HUES6 (cell line): ENCODE data around the gene GGTLC2.

ENCODE experiments used
- H3K27ac ChIP-seq: 2 replicates; pipeline ENCODE4 v1.7.0; 2013; ENCODE audit warnings: low read depth, mild to moderate bottlenecking, low read length, inconsistent platforms
- H3K27me3 ChIP-seq: 2 replicates; pipeline ENCODE4 v1.6.1; 2013; ENCODE audit warnings: low read length; ENCODE audit not compliant: control insufficient read depth, insufficient read depth
- H3K36me3 ChIP-seq: 2 replicates; pipeline ENCODE4 v1.6.1; 2013; ENCODE audit warnings: low read length; ENCODE audit not compliant: control insufficient read depth, insufficient read depth
- H3K4me1 ChIP-seq: 2 replicates; pipeline ENCODE4 v1.6.1; 2013; ENCODE audit warnings: low read length; ENCODE audit not compliant: control insufficient read depth, insufficient read depth
- H3K4me3 ChIP-seq: 2 replicates; pipeline ENCODE4 v1.5.1; 2013; ENCODE audit warnings: low read depth, low read length
- H3K9ac ChIP-seq: one replicate; pipeline ENCODE4 v1.6.1; 2013; ENCODE audit warnings: mild to moderate bottlenecking, low read length
- H3K9me3 ChIP-seq: 2 replicates; pipeline ENCODE4 v1.6.1; 2013; ENCODE audit warnings: low read depth, low read length; ENCODE audit not compliant: control insufficient read depth, insufficient read depth

Gene GGTLC2

GRCh38 chr22:22670076-22670795 lies 25.8 kb downstream of the GGTLC2 start:
- Histone ChIP-seq H3K27me3 (peaks cover 86% of the 10 kb centered on the region), H3K27ac (no peak overlapping the region), H3K9ac (no peak overlapping the region), H3K9me3 (0 out of 2 replicates have a peak, but pooled peaks cover 4% of the 10 kb centered on the region), H3K4me1 (no peaks in the 10 kb centered on the region), H3K4me3 (no peak overlapping the region), H3K36me3 (no peaks in the 10 kb centered on the region)

- H3K36me3 ChIP-seq: no peaks in the 10 kb centered on the region
- peaks cover 86% of the 10 kb centered on the region for H3K27me3 ChIP-seq
- 0 out of 2 replicates have a peak, but pooled peaks cover 4% of the 10 kb centered on the region for H3K9me3 ChIP-seq
- no peak overlapping the region for H3K27ac ChIP-seq
- H3K4me3 ChIP-seq: no peak overlapping the region
- no peaks in the 10 kb centered on the region for H3K4me1 ChIP-seq
- no peak overlapping the region for H3K9ac ChIP-seq
Observed at GRCh38 chr22:22671506-22671905, 27.1 kb downstream of the GGTLC2 start.

- no peak overlapping the region for H3K27ac ChIP-seq
- H3K9ac ChIP-seq: no peak overlapping the region
- H3K36me3 ChIP-seq: no peaks in the 10 kb centered on the region
- H3K4me1 ChIP-seq: no peaks in the 10 kb centered on the region
- no peak overlapping the region for H3K4me3 ChIP-seq
- peaks cover 95% of the 10 kb centered on the region for H3K27me3 ChIP-seq
- 0 out of 2 replicates have a peak, but pooled peaks cover 4% of the 10 kb centered on the region for H3K9me3 ChIP-seq
Observed at GRCh38 chr22:22673099-22673498, 28.7 kb downstream of the GGTLC2 start.

GRCh38 chr22:22673628-22674027 lies 29.2 kb downstream of the GGTLC2 start:
- Histone ChIP-seq H3K9ac (no peak overlapping the region), H3K4me3 (no peak overlapping the region), H3K4me1 (no peaks in the 10 kb centered on the region), H3K9me3 (0 out of 2 replicates have a peak, but pooled peaks cover 4% of the 10 kb centered on the region), H3K27me3 (peaks cover 95% of the 10 kb centered on the region), H3K36me3 (no peaks in the 10 kb centered on the region), H3K27ac (no peak overlapping the region)

GRCh38 chr22:22674467-22674866 lies 30.1 kb downstream of the GGTLC2 start:
- H3K27ac ChIP-seq: no peak overlapping the region
- no peak overlapping the region for H3K9ac ChIP-seq
- no peak overlapping the region for H3K4me3 ChIP-seq
- 0 out of 2 replicates have a peak, but pooled peaks cover 4% of the 10 kb centered on the region for H3K9me3 ChIP-seq
- H3K36me3 ChIP-seq: no peaks in the 10 kb centered on the region
- H3K4me1 ChIP-seq: no peaks in the 10 kb centered on the region
- peaks cover 95% of the 10 kb centered on the region for H3K27me3 ChIP-seq

GRCh38 chr22:22678970-22679369 lies 34.6 kb downstream of the GGTLC2 start:
- no peaks in the 10 kb centered on the region for H3K36me3 ChIP-seq
- no peaks in the 10 kb centered on the region for H3K4me1 ChIP-seq
- H3K27ac ChIP-seq: no peak overlapping the region
- H3K27me3 ChIP-seq: peaks cover 85% of the 10 kb centered on the region
- no peaks in the 10 kb centered on the region for H3K9me3 ChIP-seq
- no peak overlapping the region for H3K9ac ChIP-seq
- H3K4me3 ChIP-seq: no peak overlapping the region

- Histone ChIP-seq H3K36me3 (no peaks in the 10 kb centered on the region), H3K4me3 (no peak overlapping the region), H3K27me3 (peaks cover 73% of the 10 kb centered on the region), H3K27ac (no peak overlapping the region), H3K9me3 (no peaks in the 10 kb centered on the region), H3K4me1 (no peaks in the 10 kb centered on the region), H3K9ac (no peak overlapping the region)
Observed at GRCh38 chr22:22680396-22680795, 36.0 kb downstream of the GGTLC2 start.

GRCh38 chr22:22681221-22681739 lies 36.9 kb downstream of the GGTLC2 start:
- Histone ChIP-seq H3K36me3 (no peaks in the 10 kb centered on the region), H3K27ac (no peak overlapping the region), H3K4me3 (no peak overlapping the region), H3K9me3 (no peaks in the 10 kb centered on the region), H3K9ac (no peak overlapping the region), H3K27me3 (peaks cover 64% of the 10 kb centered on the region), H3K4me1 (no peaks in the 10 kb centered on the region)

- Histone ChIP-seq H3K9me3 (no peaks in the 10 kb centered on the region), H3K36me3 (no peaks in the 10 kb centered on the region), H3K4me1 (no peaks in the 10 kb centered on the region), H3K27ac (no peak overlapping the region), H3K27me3 (peaks cover 62% of the 10 kb centered on the region), H3K9ac (no peak overlapping the region), H3K4me3 (no peak overlapping the region)
Observed at GRCh38 chr22:22682196-22682595, 37.8 kb downstream of the GGTLC2 start.

- Histone ChIP-seq H3K9ac (no peak overlapping the region), H3K36me3 (no peaks in the 10 kb centered on the region), H3K27me3 (peaks cover 55% of the 10 kb centered on the region), H3K9me3 (no peaks in the 10 kb centered on the region), H3K4me3 (no peak overlapping the region), H3K4me1 (no peaks in the 10 kb centered on the region), H3K27ac (no peak overlapping the region)
Observed at GRCh38 chr22:22682807-22683667, 38.6 kb downstream of the GGTLC2 start.
